Measurements from ENCODE around the gene RCN2. TPM values are rescaled to one million over a fixed set of nuclear protein-coding genes. Genes with fewer than 3 reads are reported as not detected.

Gene RCN2
- total RNA-seq, 1 donor, result 59.9 TPM

GRCh38 chr15:76994001-76994400 is 62.5 kb downstream of the RCN2 start:
- TF ChIP-seq CTCF (IDR thresholded peaks at IDR 0.05; ENCODE audit: insufficient read depth, low read length), result no peak
- no peak for DNase-seq (ENCODE audit: low read depth)

GRCh38 chr15:76994496-76994895 is 62.9 kb downstream of the RCN2 start:
- no peak overlapping the region for H3K4me3 ChIP-seq (ENCODE audit: low read depth, low read length)
- no peak for DNase-seq (ENCODE audit: low read depth)
- no peak for TF ChIP-seq CTCF (IDR thresholded peaks at IDR 0.05; ENCODE audit: insufficient read depth, low read length)

More at GRCh38 chr15:76994001-76994400, 62.5 kb downstream of the RCN2 start:
- no peak overlapping the region for H3K4me3 ChIP-seq (ENCODE audit: low read depth, low read length)

- H3K4me3 ChIP-seq (ENCODE audit: low read depth, low read length), result no peak within 1 kb of the TSS
- DNase-seq (ENCODE audit: low read depth), result peak; percentile 23
- no peak for TF ChIP-seq CTCF (IDR thresholded peaks at IDR 0.05; ENCODE audit: insufficient read depth, low read length)
These were observed 63.7 kb downstream of the RCN2 start, which contains the start of gene PSTPIP1 for GRCh38 chr15:76994971-76995945. PSTPIP1 (plus strand) TSS chr15:76995126; CDS start chr15:76995574, 448 bp downstream.

- no peak for TF ChIP-seq CTCF (IDR thresholded peaks at IDR 0.05; ENCODE audit: insufficient read depth, low read length)
- no peak for DNase-seq (ENCODE audit: low read depth)
- H3K4me3 ChIP-seq (ENCODE audit: low read depth, low read length), result no peak overlapping the region
These were observed 64.6 kb downstream of the RCN2 start for GRCh38 chr15:76996076-76996525.

GRCh38 chr15:76996526-76997401 is 65.2 kb downstream of the RCN2 start:
- H3K4me3 ChIP-seq (ENCODE audit: low read depth, low read length), result no peak overlapping the region
- peak; percentile 18 for TF ChIP-seq CTCF (IDR thresholded peaks at IDR 0.05; ENCODE audit: insufficient read depth, low read length)
- peak; percentile 55 for DNase-seq (ENCODE audit: low read depth)

GRCh38 chr15:76998663-76999285 is 67.2 kb downstream of the RCN2 start:
- DNase-seq (ENCODE audit: low read depth), result no peak
- TF ChIP-seq CTCF (IDR thresholded peaks at IDR 0.05; ENCODE audit: insufficient read depth, low read length), result no peak
- H3K4me3 ChIP-seq (ENCODE audit: low read depth, low read length), result no peak overlapping the region

Measured in fibroblast of the aortic adventitia (primary cell).